Suprapubic skin (tissue), 4 donors: ENCODE measurements around the gene GABRR3. TPM values are rescaled to one million over a fixed set of nuclear protein-coding genes. Genes with fewer than 3 reads are reported as not detected.

Experiments
- DNase-seq, 2 donors: peaks; one replicate each; pipeline ENCODE4 v3.0.0-alpha.2; 2019; ENCODE audit warnings: low spot score in 2 of 2
- H3K27ac ChIP-seq: fragments of 200-600 bp; sonication (generic); one replicate; pipeline ENCODE4 v1.5.1; 2019
- H3K27me3 ChIP-seq: fragments of 200-600 bp; sonication (generic); one replicate; pipeline ENCODE4 v1.5.1; 2019
- H3K36me3 ChIP-seq: fragments of 200-600 bp; sonication (generic); one replicate; pipeline ENCODE4 v1.5.1; 2019
- H3K4me1 ChIP-seq: fragments of 200-600 bp; sonication (generic); one replicate; pipeline ENCODE4 v1.5.1; 2019
- H3K4me3 ChIP-seq: fragments of 200-600 bp; sonication (generic); one replicate; pipeline ENCODE4 v1.5.1; 2019; ENCODE audit warnings: mild to moderate bottlenecking
- H3K9me3 ChIP-seq: fragments of 200-600 bp; sonication (generic); one replicate; pipeline ENCODE4 v1.5.1; 2019
- EP300 ChIP-seq: sonication (generic); formaldehyde crosslinking; IDR thresholded peaks from one replicate; pipeline ENCODE4 v1.6.1; 2017; ENCODE audit warnings: antibody characterized with exemption
- POLR2A ChIP-seq, 2 donors: fragments of 450-650 bp; IDR thresholded peaks; one replicate each; pipeline ENCODE4 v1.6.1; 2017; ENCODE audit warnings: antibody characterized with exemption in 2 of 2, mild to moderate bottlenecking in 2 of 2, moderate library complexity in 2 of 2
- POLR2AphosphoS5 ChIP-seq, 3 donors: sonication (generic); formaldehyde crosslinking; IDR thresholded peaks; one replicate each; pipeline ENCODE4 v1.6.1; 2017; ENCODE audit warnings: antibody characterized with exemption in 3 of 3
- WGBS: methylation state at CpG from one replicate; pipeline ENCODE4 v1.1.5; 2018; 5-methylcytosine and 5-hydroxymethylcytosine counted together
- total RNA-seq, 4 donors: library from RNA; depleted of rRNA; stranded (reverse); fragments of >200 nt; gene quantifications; one replicate each; pipeline ENCODE4 v1.1.0, GENCODE V29; 2016
- TF ChIP-seq, protein P1 (sequence below), 2 donors: fragments of 200-600 bp in 1 of 2; fragments of 450-650 bp in 1 of 2; sonication (generic) in 1 of 2; IDR thresholded peaks; one replicate each; pipeline ENCODE4 v1.5.1; 2016 to 2019; ENCODE audit warnings: antibody characterized with exemption in 2 of 2, mild to moderate bottlenecking in 1 of 2, moderate library complexity in 1 of 2

The GABRR3 gene
- total RNA-seq, 4 donors from 2014 or later, result not detected

DNA sequence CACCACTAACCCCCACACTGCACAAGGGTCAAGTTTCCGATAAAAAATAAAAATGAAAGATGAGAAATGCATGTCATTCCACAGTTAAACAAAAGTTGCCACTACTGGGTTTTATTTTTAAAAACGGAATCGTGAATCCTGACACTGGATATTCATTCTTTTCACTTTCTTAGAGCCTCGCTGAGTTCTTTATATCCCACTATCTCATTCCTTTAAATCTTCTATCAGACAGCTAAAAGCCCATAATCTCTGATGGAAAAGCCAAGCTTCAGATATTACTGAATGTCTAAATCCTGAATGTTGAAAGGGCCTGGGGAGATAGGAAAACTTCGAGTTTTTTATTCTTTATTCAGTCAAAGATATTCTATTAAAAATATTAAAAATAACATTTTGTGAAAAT, 74.6 kb downstream of the GABRR3 start:
- WGBS, result 73% methylated on average over 5 of the region's 5 CpGs
- Histone ChIP-seq H3K27ac (no peak overlapping the region), H3K9me3 (no peaks in the 10 kb centered on the region), H3K27me3 (no peaks in the 10 kb centered on the region), H3K4me1 (peaks cover 14% of the 10 kb centered on the region), H3K36me3 (peaks cover 31% of the 10 kb centered on the region), H3K4me3 (no peak overlapping the region)
- TF ChIP-seq, protein P1, sequence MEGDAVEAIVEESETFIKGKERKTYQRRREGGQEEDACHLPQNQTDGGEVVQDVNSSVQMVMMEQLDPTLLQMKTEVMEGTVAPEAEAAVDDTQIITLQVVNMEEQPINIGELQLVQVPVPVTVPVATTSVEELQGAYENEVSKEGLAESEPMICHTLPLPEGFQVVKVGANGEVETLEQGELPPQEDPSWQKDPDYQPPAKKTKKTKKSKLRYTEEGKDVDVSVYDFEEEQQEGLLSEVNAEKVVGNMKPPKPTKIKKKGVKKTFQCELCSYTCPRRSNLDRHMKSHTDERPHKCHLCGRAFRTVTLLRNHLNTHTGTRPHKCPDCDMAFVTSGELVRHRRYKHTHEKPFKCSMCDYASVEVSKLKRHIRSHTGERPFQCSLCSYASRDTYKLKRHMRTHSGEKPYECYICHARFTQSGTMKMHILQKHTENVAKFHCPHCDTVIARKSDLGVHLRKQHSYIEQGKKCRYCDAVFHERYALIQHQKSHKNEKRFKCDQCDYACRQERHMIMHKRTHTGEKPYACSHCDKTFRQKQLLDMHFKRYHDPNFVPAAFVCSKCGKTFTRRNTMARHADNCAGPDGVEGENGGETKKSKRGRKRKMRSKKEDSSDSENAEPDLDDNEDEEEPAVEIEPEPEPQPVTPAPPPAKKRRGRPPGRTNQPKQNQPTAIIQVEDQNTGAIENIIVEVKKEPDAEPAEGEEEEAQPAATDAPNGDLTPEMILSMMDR (IDR thresholded peaks at IDR 0.05), result no peak
- no peak for TF ChIP-seq EP300
- no peak for TF ChIP-seq POLR2A (IDR thresholded peaks at IDR 0.05)
- no peak for TF ChIP-seq POLR2AphosphoS5 (IDR thresholded peaks at IDR 0.05)
- DNase-seq, result no peak

DNA sequence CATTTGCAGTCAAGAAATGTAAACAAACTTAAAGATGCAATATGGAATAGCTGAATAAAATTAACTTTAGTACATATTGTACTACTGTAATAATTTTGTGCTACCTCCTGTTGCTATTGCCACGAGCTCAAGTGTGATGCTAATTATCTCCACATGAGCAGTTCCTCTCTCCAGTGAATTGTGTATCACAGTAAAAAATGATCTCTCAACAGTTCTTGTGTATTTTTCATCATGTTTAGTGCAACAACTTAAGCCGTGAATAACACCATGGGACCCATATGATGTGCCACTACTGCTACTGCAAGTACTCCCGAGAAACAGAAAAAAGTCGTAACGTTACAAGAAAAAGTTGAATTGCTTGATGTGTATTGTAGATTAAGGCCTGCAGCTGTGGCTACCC, 75.2 kb downstream of the GABRR3 start:
- Histone ChIP-seq H3K4me1 (peaks cover 14% of the 10 kb centered on the region), H3K9me3 (no peaks in the 10 kb centered on the region), H3K27me3 (no peaks in the 10 kb centered on the region), H3K27ac (no peak overlapping the region), H3K4me3 (no peak overlapping the region), H3K36me3 (peaks cover 32% of the 10 kb centered on the region)
- no peak for TF ChIP-seq EP300
- TF ChIP-seq POLR2A (IDR thresholded peaks at IDR 0.05), result no peak
- TF ChIP-seq POLR2AphosphoS5 (IDR thresholded peaks at IDR 0.05), result no peak
- TF ChIP-seq, protein P1 (IDR thresholded peaks at IDR 0.05), result no peak
- no peak for DNase-seq
- 71% methylated on average over 5 of the region's 5 CpGs for whole genome bisulfite sequencing

DNA sequence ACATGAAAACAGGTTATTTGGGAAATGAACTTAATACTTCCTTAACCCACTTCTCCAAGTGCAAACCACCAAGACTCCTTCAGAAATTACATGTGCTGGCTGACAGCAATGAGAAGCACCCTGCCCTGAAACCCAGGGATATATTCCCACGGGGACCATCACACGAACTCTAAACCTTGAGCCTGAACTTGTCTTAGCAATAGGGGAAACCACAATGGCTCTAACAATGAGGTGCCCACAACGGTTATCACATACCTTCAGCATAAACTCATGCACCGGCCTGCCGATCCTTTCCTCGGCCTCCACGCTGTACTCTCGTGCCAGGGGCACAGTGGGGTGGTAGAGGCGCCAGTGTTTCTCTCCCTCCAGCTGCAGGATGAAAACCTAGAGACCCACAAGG, 76.3 kb downstream of the GABRR3 start:
- Histone ChIP-seq H3K36me3 (peaks cover 41% of the 10 kb centered on the region), H3K4me3 (no peak overlapping the region), H3K9me3 (no peaks in the 10 kb centered on the region), H3K4me1 (peaks cover 14% of the 10 kb centered on the region), H3K27ac (peak overlapping the region; percentile 27), H3K27me3 (no peaks in the 10 kb centered on the region)
- DNase-seq, result no peak
- WGBS, result 93% methylated on average over 9 of the region's 9 CpGs
- TF ChIP-seq EP300, result no peak
- TF ChIP-seq, protein P1 (IDR thresholded peaks at IDR 0.05), result no peak
- no peak for TF ChIP-seq POLR2AphosphoS5 (IDR thresholded peaks at IDR 0.05)
- no peak for TF ChIP-seq POLR2A (IDR thresholded peaks at IDR 0.05)

DNA sequence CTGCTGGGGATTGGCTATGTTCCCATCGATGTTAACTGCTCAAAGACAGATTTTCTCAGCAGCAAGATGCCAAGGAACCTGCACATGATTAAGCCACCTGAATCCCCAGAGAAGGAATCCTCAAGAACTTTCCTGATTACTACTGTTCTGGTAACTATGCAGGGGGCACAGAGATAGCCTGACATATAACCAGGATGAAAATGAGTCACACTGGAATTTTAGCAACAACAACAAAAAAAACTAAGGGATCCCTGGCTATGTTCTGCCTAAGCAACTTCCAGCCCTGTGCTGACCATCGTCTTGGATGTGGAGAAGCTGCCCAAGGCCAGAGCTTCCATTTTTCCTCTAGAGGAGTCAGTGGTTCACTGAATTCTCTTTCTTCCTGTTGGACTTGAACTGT, 76.7 kb downstream of the GABRR3 start:
- no peaks in the 10 kb centered on the region for H3K9me3 ChIP-seq
- H3K4me3 ChIP-seq, result no peak overlapping the region
- TF ChIP-seq POLR2AphosphoS5 (IDR thresholded peaks at IDR 0.05) (no peak), POLR2A (IDR thresholded peaks at IDR 0.05) (no peak), EP300 (no peak)
- TF ChIP-seq, protein P1 (IDR thresholded peaks at IDR 0.05), result no peak
- 83% methylated on average over 2 of the region's 2 CpGs for WGBS
- no peak for DNase-seq
- peak overlapping the region; percentile 27 for H3K27ac ChIP-seq
- H3K36me3 ChIP-seq, result peaks cover 45% of the 10 kb centered on the region
- H3K27me3 ChIP-seq, result no peaks in the 10 kb centered on the region
- peaks cover 14% of the 10 kb centered on the region for H3K4me1 ChIP-seq

DNA sequence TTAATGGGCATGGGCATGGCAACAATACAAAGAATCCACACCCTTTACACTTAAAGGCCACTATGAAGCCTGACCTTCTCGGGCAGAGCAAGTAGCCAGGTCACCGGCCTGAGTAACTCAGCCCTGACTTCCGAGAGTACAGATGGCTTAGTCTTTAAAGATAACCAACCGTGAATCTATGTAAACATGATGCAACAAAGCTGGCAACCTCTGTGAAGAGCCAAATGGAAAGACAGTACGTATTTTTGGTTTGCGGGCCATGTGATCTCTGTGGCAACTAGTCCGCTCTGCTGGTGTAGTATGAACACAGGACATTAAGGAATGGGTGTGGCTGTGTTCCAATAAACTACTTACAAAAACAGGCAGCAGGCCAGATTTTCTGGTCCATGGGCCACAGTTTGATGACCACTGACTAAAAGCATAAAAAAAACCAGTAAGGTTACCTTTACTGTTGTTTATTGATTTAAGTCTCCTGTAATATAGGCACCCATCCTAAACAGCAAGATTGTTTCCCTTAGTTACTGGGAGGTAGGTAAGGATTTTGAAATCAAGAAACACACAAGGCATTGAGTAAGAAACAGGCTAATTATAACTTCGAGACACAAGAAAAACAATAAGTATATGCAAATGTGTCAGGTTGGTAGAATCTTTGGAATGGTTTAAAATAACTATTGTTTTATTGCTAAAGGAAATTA, 77.4 kb downstream of the GABRR3 start:
- no peaks in the 10 kb centered on the region for H3K9me3 ChIP-seq
- H3K36me3 ChIP-seq, result peaks cover 51% of the 10 kb centered on the region
- H3K27ac ChIP-seq, result peak overlapping the region; percentile 27
- 77% methylated on average over 8 of the region's 8 CpGs for WGBS
- no peaks in the 10 kb centered on the region for H3K27me3 ChIP-seq
- TF ChIP-seq, protein P1 (IDR thresholded peaks at IDR 0.05), result no peak
- TF ChIP-seq EP300 (no peak), POLR2AphosphoS5 (IDR thresholded peaks at IDR 0.05) (no peak), POLR2A (IDR thresholded peaks at IDR 0.05) (no peak)
- H3K4me3 ChIP-seq, result no peak overlapping the region
- no peak for DNase-seq
- peaks cover 14% of the 10 kb centered on the region for H3K4me1 ChIP-seq
